RCC 7860 (cell line): ENCODE data around the gene OPHN1.
"Not testable (repeated sequence)": the region's sequence is repeated elsewhere in the genome, so short reads cannot be mapped to it uniquely, and the experiment has no call there.

Source experiments
- DNase-seq: peaks from one replicate; pipeline ENCODE4 v3.0.0-alpha.2; 2015; ENCODE audit warnings: low spot score
- FAIRE-seq: peaks from 2 replicates; lab custom pipeline; 2012; peaks lifted over from hg19 to GRCh38; lab: Jason Lieb, UNC

OPHN1 gene

DNA sequence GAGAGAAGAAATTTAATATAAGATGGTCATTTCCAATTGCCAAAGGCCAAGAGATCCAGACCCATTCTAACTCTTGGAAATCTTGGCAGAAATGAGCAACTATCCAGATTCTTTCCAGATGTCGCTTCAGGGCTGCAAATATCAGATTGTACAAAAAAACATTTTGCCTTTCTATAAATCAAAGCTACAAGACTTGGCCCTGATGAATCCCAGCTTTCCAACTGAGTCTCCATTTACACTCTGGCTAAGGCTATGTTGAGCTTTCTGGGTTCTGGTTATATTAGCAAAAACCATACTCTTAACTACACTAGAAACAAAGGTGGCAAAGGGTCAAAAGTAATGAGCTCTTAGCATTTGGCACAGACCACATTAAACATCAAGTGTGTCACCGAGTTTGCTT lies 345.8 kb downstream of the OPHN1 start:
- DNase-seq (no peak), FAIRE-seq (no peak)

DNA sequence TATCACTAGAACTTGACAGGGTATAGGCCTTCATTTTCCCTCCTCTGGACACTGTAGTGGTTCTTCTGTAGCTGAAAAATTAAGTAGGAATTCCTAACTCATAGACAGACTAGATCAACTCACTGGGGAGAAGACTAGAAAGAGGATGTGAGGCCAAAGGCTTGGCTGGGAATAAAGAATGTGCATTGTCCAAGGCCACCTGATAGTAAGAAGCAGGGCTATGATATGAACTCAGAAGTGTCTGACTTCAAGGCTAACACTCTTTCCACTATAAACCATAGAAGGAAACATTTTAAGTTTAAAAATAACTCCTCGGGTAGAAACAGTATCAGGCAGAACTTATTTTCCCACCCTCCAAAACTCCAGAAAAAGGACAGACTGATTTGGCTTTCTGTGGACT lies 346.6 kb downstream of the OPHN1 start:
- FAIRE-seq (no peak), DNase-seq (no peak)

DNA sequence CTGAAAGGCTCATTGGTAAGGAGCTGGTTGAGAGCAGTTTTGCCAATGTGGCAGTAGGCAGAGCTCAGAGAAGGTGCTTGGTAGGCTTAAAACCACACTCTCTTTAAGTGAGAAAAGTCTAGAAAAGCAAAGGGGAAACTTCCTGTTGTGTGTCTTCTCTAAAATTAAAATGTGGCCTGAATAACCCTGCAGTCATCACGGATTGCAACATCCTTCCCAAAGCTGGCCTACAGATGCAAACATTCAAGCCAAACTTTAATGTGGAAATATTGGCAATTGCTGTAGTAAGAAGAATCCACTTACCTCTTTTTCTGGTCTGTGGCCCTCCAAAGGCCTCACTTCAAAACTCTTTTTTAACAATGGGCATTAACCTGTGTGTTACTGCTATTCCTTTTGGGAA lies 348.5 kb downstream of the OPHN1 start:
- DNase-seq = no peak
- no peak for FAIRE-seq

DNA sequence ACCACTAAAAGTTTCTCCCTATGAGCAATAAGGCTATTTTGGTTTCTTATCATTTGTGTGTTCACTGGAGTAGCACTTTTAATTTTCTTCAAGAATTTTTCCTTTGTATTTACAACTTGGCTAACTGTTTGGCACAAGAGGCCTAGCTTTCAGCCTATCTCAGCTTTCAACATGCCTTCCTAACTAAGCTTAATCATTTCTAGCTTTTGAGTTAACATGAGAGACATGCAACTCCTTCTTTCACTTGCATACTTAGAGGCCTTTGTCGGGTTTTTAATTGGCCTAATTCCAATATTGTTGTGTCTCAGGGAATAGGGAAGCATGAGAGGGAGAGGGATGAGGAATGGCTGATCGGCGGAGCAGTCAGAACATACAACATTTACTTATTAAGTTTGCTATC lies 349.8 kb downstream of the OPHN1 start:
- no peak for DNase-seq
- no peak for FAIRE-seq

DNA sequence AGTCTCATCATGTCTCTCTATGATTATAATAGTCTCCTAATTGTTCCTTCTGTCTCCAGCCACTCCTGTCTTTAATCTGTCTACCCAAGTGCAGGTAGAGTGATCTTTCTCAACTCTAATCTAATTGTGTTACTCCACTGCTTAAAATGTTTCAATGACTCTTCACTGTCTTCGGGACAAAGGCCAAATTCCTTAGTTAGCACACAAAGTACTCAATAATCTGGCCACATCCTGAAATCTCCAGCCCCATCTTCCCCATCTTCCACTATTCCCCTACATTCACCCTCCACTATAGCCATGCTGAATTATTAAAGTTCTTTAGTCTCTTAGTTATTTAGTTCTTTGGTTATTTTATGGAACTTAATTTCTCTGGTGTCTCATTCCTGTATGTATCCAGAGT lies 353.3 kb downstream of the OPHN1 start:
- no peak for FAIRE-seq
- DNase-seq = no peak

DNA sequence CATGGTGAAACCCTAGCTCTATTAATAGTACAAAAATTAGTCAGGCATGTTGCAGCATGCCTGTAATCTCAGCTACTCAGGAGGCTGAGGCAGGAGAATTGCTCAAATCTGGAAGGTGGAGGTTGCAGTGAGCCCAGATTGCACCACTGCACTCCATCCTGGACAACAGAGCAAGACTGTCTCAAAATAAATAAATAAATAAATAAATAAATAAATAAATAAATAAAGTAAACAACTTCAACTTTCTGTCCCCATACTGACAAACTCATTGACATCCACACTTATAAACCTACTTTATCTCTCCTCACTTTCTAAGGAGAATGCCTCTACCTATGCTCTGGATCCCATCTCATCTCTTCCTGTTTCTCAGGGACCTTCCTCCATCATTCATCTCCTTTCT lies 354.5 kb downstream of the OPHN1 start:
- not testable (repeated sequence) for FAIRE-seq

DNA sequence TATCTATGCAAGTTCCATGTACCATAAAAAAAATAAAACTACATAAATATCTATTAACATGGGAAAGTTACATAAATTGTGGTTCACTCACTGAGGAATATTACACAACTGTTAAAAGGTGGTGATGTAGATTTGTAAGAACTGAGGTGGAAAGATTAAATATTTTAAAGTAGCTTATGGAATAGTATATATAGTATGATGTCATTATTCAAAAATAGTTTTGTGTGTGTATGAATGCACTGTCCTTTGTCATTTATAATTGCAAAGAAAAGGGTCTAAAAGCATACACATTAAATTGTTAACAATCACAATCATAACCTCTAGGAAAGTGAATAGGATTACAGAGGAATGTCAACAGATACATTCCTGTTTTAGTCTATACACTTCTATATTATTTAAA lies 355.9 kb downstream of the OPHN1 start:
- DNase-seq (no peak), FAIRE-seq (no peak)

More for the DNA sequence above, 354.5 kb downstream of the OPHN1 start:
- DNase-seq = not testable (repeated sequence)

DNA sequence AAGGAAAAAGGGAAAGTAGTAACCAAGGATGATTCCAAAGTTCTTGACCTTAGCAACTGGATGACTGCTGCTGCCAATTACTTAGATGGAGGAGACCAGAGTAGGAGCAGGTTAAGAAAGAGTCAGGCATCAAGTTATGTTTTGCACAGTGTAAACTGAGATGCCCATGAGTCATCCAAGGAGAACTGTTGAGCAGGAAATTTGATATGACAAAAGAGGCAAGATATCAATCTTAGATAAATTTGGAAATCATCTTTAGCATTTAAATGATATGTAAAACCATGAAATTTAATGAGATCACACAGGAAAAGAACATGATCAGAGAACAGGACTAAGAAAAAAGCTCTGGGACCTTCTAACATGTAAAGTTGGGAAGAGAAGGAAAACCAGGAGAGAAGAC lies 361.3 kb downstream of the OPHN1 start:
- FAIRE-seq (no peak), DNase-seq (no peak)

DNA sequence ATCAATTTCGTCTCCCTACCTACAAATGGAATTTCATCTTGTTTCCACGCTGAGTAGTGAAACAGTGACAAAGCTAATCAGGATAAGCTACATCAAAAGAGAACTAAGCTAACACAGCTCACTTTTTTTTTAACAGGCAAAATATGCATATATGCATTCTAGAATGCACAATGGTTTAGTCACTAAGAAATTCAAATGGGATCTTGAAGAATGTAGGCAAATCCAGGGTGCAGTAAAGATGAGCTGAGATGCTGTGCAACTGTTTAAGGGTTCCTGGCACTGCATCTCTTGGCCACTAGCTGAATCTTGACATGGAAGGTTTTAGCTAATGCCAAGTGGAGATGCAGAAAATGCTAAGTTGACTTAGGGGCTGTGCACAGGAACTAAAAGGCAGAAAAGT lies 363.2 kb downstream of the OPHN1 start:
- not testable (repeated sequence) for DNase-seq, FAIRE-seq

DNA sequence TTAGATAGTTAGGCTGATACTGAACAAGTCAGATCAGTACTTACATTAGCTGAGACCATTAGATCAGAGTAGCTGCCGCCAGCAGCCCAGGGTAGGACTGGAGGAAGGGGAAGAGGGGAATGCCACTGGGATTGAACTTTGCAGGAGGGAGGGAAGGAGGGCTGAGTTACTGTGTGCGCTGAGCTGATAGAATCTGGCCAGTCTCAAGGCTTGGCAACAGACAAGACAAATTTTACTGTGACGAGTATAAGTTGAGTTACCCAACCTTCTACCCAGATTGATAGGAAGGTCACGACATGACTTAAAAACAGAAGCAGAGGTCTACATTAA lies 372.1 kb downstream of the OPHN1 start:
- DNase-seq = no peak
- no peak for FAIRE-seq

DNA sequence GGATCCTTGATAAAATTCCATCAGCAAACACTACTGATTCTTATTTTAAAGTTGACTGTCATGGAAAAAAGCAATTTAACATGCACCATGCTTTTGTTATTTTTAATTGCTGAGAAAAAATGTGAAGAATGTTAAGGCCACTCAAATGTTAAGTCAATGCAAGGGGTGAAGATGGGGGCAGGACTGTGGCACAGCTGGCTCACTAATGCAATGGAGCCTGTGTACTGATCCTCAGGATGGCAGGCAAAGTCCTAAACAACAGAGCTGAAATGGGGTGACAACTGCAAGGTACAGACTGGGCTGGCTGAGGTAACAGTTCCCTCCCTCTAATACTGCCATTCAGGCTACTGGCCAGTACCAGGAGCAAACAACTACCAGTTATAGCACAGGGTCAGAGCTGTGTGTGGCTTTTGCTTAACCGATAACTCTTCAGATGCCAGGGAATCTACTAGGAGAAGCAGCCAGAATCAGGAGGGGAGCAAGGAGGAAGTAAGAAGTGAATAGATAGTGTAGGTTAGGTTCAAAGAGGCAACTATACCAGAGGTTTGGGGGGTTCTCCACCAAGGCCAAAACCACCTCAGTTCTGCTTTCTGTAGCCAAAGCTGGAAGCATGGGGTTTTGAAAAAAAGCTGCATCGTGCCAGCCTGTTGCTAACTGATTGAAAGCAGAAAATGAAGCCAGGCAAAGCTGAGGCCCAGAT lies 372.6 kb downstream of the OPHN1 start:
- FAIRE-seq (no peak), DNase-seq (no peak)

DNA sequence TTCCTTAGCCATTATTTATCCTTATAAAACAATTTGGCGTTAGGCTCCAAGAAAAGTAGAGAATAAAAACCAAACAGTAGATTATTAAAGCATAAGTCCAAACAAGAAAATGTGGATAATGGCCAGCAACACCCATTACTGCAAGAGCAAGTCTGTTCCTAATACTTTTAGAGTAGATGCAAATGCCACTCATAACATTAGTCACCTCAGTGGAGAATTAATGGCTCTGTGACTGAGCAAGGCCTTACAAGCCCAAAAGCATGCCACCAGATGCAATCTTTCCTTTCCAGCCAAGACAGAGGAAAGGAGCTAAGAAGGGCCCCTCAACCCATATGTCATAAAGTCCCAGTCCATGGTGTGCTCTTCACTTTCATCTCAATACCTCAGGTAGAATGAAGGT lies 373.8 kb downstream of the OPHN1 start:
- no peak for FAIRE-seq
- no peak for DNase-seq

DNA sequence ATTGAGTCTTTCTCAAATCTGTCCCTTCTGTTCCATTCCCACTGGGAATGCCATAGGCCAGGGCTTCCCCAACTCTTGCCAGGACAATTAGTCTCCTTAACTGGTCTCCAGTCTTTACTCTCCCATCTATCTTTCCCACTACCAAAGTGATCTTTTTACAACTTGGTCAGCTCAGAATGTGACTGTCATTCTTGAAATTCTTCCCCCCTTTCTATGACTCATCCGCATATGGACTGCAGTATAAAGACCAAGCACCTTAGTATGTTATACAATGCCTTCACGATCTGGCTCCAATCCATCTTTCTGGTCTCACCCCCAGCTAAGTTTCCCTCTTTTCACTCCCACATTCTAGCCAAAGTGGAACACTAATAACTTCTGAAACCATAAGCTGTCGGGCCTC lies 383.8 kb downstream of the OPHN1 start:
- DNase-seq = no peak
- FAIRE-seq = no peak

DNA sequence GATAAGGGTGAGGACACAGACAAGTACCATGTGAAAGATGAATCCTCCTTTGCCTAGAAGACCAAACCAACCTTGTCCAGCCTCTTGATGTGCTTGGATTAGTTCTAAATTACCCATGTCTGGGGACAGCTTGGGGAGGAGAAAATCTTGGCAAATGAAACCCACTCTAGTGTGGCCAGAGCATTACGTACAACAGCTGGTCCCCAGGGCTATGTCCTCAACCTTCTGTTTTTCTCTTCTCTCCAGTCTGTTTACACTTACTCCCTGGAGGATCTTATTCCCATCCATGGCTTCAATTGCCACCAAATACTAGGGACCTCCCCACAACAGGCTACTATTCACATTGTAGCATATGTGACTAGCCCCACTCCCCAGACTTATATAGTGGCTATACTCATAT lies 384.5 kb downstream of the OPHN1 start:
- DNase-seq = no peak
- FAIRE-seq = no peak

DNA sequence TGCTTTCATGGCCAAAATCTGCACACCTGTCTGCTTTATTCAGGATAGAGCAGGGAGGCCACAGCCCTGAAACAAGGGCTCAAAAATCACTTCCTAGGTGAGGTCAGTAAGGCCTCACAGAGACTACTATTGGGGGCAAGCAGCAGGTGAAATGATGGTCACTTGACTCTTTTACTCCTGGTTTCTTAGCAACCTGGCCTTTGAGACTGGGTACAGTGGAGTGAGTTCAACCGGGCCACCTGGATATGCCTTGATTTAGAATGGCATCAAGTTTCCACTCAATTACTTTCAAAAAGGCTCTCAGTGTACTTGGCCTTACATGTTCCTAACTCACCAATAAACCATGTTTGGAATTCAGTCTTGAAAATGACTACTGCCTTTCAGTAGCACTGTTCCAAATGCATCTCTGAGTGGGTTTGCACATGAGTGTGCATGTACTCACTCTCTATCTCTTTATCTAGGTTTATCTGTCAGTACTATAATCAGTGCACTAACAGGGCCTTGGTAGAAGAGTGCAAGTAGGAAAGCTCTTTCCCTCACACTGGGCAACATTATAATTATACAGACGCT lies 388.2 kb downstream of the OPHN1 start:
- FAIRE-seq (no peak), DNase-seq (no peak)

DNA sequence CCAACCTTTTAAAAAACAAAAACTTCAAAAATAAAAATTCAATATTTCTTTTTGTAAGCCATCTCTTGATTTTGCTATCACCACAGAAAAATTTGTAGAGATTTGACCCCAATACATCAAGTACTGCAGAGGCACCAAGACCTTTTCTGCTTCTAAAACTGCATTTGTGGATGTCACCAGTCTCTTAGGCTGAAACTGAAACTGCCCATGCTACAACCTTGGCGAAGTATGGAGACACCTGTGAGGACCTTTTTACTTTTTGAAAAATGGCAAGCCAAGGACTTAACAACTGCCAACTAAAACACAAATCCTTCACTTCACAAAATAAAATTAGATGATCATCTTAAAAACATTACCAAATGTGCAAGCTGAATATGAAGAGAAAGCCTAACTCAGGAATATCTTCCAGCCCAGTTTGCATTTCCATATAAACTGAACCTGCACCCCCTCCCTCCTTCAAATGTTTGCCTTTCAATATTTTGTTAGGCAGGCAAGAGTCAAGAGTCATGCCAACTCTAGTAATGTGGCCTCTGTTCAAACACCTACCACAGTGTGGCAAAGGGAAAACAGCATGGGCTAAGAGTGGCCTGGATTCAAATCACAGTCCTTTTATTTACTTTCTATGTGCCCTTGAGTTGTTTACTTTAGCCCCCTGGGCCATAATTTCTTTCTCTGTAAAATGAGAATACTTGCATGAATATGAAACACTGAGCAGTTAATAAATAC lies 389.4 kb downstream of the OPHN1 start:
- DNase-seq (no peak), FAIRE-seq (no peak)

DNA sequence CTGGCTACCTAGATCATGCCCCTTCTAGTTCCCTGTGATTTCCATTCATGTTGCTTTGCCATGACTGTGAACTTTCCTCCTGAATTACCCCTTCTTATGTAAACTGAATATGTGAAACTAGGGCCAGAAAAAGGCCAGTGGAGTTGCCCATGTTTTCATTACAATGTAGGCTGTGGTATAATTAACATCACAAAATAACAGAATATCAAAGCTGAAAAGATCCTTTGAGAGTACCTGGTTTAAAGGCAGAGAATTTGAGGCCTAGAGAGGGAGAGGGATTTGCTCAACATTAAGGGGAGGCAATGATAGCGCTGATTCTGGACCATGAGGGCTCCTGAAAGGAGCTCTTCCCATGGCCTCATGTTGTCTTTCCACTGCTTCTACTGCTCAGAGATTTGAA lies 392.2 kb downstream of the OPHN1 start:
- FAIRE-seq = no peak
- no peak for DNase-seq

DNA sequence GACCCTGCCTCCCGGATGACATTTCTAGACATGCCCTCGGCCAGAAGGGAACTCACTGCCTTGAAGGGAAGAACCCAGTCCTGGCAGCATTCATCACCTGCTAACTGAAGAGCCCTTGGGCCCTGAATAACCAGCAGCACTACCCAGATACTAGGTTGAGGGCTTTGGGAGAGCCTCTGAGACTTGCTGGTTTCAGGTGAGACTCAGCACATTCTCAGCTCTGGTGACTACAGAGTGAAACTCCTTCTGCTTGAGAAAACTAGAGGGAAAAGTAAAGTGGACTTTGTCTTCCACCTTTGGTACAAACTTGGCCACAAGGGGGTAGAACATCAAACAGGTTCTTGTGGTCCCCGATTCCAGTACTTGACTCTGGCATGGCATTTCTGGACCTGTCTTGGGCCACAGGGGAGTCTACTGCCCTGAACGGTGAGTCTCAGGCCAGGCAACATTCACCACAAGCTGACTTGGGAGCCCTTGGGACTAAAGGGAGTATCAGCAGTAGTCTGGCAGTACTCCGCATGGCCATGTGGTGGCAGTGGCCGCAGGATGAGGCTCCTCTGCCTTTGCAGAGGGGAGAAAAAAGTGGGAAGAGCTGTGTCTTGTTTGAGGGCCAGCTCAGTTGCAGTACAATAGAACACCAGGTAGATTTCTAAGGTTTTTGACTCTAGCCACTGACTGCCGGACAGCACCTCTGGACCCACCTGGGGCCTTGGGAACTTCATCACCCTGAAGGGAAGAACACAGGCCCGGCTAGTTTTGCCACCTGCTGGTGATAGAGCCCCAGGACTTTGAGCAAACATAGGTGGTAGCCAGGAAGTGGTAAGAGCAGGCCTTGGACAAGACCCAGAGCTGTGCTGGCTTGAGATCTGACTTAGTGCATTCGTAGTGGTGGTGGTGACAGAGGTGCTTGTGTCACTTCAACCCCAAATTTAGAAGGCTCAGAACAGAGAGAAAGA lies 414.8 kb downstream of the OPHN1 start:
- no peak for FAIRE-seq
- no peak for DNase-seq

DNA sequence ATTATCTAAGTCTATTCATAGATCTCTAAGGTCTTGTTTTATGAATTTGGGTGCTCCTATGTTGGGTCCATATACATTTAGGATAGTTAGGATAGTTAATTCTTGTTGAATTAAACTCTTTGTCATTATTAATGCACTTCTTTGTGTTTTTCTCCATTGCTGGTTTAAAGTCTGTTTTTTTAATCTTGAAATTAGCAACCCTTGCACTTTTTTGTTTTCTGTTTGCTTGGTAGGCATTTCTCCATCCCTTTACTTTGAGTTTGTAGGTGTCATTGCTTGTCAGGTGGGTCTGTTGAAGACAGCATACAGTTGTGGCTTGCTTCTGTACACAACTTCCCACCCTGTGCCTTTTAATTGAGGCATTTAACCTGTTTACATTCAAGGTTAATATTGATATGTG lies 434.8 kb downstream of the OPHN1 start:
- FAIRE-seq (no peak), DNase-seq (no peak)
